Choroid plexus epithelial cell (primary cell): ENCODE data around the gene FGF7.
"Not testable (repeated sequence)": the region's sequence is repeated elsewhere in the genome, so short reads cannot be mapped to it uniquely, and the experiment has no call there.

Source experiments
- DNase-seq: peaks from one replicate; pipeline ENCODE4 v3.0.0-alpha.2; 2010; ENCODE audit warnings: low read depth
- H3K4me3 ChIP-seq: 2 replicates; pipeline ENCODE4 v1.5.1; 2011; ENCODE audit warnings: low read depth, mild to moderate bottlenecking, control low read depth, low read length, moderate library complexity
- TF ChIP-seq, protein P1 (sequence below): conservative IDR thresholded peaks from 2 replicates; pipeline ENCODE4 v1.5.1; 2011; ENCODE audit warnings: low read depth, mild to moderate bottlenecking, control low read depth, inconsistent platforms, low read length, moderate library complexity

The FGF7 gene

DNA sequence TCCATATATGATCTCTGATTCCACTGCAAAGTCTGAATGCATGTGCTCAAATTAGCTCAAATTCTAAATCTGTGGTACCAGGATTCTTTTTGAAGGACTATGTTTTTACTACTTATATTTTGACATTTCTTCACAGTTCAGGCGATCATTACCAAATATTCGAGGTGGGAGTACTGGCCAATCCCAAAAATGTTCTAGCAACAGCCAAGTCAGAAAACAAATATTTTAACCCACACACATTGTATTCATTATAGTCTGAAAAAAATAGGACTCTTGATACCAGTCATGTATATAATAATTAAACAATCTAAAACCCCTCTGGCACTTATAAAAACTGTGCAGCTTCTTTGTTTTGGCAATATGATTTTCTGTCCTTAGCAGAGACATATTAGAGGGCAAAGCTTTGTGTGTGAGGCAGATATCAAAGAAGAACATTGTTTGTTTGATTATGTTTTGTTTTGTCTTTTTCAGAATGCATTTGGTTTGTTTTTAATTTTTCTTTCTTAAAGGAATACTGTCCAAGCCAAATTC, 37.4 kb downstream of the FGF7 start:
- no peak overlapping the region for H3K4me3 ChIP-seq
- TF ChIP-seq, protein P1, sequence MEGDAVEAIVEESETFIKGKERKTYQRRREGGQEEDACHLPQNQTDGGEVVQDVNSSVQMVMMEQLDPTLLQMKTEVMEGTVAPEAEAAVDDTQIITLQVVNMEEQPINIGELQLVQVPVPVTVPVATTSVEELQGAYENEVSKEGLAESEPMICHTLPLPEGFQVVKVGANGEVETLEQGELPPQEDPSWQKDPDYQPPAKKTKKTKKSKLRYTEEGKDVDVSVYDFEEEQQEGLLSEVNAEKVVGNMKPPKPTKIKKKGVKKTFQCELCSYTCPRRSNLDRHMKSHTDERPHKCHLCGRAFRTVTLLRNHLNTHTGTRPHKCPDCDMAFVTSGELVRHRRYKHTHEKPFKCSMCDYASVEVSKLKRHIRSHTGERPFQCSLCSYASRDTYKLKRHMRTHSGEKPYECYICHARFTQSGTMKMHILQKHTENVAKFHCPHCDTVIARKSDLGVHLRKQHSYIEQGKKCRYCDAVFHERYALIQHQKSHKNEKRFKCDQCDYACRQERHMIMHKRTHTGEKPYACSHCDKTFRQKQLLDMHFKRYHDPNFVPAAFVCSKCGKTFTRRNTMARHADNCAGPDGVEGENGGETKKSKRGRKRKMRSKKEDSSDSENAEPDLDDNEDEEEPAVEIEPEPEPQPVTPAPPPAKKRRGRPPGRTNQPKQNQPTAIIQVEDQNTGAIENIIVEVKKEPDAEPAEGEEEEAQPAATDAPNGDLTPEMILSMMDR: no peak
- DNase-seq: no peak

DNA sequence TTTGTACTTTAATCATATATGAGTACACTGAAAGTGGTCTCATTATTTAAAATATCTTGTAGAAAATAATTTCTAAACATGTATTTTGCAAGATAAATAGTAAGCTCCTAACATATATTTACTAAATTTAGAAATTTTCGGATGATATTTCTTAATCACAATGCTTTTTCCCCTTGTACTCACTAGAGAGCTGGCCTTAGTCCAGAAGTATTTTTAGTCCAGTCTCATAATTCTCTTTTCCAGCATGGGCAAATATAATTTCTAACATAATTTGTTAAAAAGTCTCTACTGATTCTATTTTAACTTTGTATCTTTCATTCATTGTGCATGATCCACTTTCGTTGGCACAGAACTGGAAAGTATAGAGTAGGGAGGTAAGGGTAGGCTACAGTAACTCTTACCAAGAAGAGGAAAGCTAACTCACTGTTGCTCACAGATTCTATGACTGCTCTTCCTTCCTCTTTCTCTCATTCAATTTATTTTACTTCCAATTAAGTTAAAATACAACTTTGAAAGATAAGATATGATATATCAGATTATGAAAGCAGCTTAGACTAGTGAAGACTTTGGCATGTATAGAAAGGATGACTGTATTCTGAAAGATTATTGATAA, 39.3 kb downstream of the FGF7 start:
- no peak for DNase-seq
- TF ChIP-seq, protein P1: no peak
- no peak overlapping the region for H3K4me3 ChIP-seq

DNA sequence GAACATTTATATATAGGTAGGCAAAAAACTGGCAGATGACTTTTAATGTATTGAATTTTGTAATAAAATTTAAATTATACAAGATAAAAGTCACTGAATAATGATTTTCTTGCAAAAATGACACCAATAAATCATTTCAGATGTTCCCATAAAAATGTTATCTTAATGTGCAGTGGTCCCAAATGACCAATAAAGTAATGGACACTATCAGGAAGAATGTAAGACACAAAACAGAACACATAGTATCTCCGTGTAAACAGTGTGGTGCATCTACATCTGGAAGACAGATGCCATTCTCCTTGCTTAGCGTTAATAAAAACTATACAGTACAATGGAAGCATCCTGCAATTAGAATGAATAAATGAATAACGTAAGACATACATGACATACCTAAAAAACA, 41.5 kb downstream of the FGF7 start:
- no peak overlapping the region for H3K4me3 ChIP-seq
- TF ChIP-seq, protein P1: no peak
- DNase-seq: no peak

DNA sequence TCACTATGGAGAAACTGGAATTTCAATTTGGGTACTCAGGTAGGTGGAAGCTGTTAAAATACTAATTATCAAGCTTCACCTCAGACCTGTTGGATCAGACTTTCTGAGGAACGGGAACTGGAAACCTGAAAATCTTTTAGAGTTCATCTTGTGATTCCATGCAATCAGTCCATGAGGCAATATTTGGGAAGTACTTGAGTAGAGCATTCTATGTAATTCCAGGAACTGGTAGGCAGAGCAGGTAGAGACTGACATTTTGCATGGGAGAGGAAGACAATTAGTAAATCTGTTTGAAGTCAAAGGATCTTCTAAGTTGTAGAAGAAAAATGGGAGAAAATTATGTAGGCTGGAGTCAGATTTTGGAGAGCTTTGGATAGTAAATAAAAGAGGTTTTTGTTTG, 43.1 kb downstream of the FGF7 start:
- TF ChIP-seq, protein P1: no peak
- no peak for DNase-seq
- H3K4me3 ChIP-seq: no peak overlapping the region

DNA sequence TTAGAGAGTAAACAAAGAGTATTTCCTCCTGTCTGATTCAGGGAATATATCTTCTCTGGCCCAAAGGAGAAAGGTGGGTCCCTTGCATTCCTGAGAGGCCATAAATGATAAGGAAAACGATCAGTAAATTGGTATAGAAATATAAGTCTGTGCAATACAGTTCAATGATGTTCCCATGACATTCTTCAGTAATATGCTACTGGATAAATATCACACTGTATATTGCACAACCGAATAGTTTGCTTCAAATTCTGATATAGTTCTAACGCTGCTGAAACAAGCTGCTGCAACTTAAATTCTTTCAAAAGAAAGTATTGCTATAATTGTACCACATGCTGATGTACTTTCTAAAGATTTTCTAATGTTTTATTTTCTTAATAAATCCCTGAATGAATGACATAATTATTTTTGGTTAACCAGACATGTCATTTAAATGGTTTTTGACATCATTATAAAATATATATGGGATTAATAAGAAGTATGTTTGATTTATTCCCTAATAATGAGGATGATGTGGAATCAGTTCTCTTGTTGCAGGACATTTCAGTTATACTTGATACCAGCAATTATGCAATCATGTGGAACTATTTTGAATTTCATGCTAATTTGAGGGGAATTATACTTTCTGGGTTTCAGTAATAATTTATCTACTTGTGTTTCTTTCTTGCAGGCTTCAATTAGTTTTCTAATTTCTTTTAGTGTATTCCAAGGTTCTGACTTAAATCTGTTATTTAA, 44.9 kb downstream of the FGF7 start:
- TF ChIP-seq, protein P1: no peak
- H3K4me3 ChIP-seq: no peak overlapping the region
- DNase-seq: peak; percentile 68

DNA sequence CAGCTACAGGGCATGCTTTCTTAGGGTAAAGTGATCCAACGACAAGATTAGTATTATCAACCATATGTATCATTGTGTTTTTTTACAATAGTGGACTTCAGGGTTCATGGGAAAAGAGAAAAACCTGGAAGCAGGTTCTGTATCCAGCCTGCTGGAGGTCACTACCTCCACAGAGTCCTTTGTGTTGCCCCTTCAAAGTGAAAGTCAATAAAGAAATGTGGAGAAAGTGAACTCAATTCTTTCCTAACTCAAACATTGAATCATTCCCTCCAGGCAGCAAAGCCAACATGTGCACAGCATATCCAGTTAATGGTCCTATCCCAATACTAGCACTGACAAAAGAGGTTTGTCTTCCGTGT, 45.4 kb downstream of the FGF7 start:
- TF ChIP-seq, protein P1: no peak
- H3K4me3 ChIP-seq: no peak overlapping the region
- peak; percentile 47 for DNase-seq

DNA sequence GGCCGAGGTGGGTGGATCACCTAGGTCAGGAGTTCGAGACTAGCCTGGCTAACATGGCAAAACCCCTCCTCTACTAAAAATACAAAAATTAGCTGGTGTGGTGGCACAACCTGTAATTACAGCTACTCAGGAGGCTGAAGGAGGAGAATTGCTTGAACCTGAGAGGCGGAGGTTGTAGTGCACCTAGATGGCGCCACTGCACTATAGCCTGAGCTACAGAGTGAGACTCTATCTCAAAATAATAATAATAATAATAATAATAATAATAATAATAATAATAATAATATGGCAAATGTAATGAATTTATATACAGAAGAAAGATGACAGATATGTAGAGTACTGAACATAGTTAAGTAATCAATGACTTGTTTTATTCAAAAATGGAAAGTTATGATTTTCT, 48.2 kb downstream of the FGF7 start:
- not testable (repeated sequence) for H3K4me3 ChIP-seq, DNase-seq
- TF ChIP-seq, protein P1: peak; percentile 36
